MCF 10A (cell line): ENCODE data around the gene ZBTB21. TPM values are rescaled to one million over a fixed set of nuclear protein-coding genes. Genes with fewer than 3 reads are reported as not detected.

Experiments used
- BruUV-seq: library from RNA; stranded (reverse); fragments of 400-500 nt; replicated peaks from 2 replicates; lab custom pipeline; 2021; lab: Mats Ljungman, UMichigan
- CTCF ChIA-PET: fragments of 300-600 bp; sonication (Branson Sonifier 250); formaldehyde crosslinking; extraction: SDS; loops from one replicate; lab custom pipeline; 2021; ENCODE audit warnings: antibody characterized with exemption, inconsistent platforms; lab: Yijun Ruan, JAX
- POLR2A ChIA-PET: fragments of 300-600, 350-650 bp; sonication (Branson Sonifier 250); formaldehyde crosslinking; extraction: SDS; loops from one replicate; lab custom pipeline; 2020; ENCODE audit warnings: antibody characterized with exemption, inconsistent platforms; lab: Yijun Ruan, JAX
- DNase-seq: peaks from one replicate; pipeline ENCODE4 v3.0.0-alpha.2; 2018; ENCODE audit not compliant: unreplicated experiment
- H3K27ac Mint-ChIP-seq: one replicate; pipeline ENCODE4 v1.8.0; 2022; ENCODE audit warnings: mild to moderate bottlenecking, low read depth, mixed read lengths; ENCODE audit not compliant: unreplicated experiment
- H3K27me3 Mint-ChIP-seq: one replicate; pipeline ENCODE4 v1.8.0; 2022; ENCODE audit warnings: mixed read lengths; ENCODE audit not compliant: insufficient read depth, unreplicated experiment
- H3K36me3 Mint-ChIP-seq: one replicate; pipeline ENCODE4 v1.8.0; 2022; ENCODE audit warnings: mild to moderate bottlenecking, moderate library complexity, mixed read lengths; ENCODE audit not compliant: insufficient read depth, unreplicated experiment
- H3K4me1 Mint-ChIP-seq: one replicate; pipeline ENCODE4 v1.8.0; 2022; ENCODE audit warnings: mixed read lengths; ENCODE audit not compliant: insufficient read depth, unreplicated experiment
- H3K4me3 Mint-ChIP-seq: one replicate; pipeline ENCODE4 v1.8.0; 2022; ENCODE audit warnings: mild to moderate bottlenecking, moderate library complexity, mixed read lengths; ENCODE audit not compliant: unreplicated experiment
- H3K9me3 Mint-ChIP-seq: one replicate; pipeline ENCODE4 v1.8.0; 2022; ENCODE audit warnings: mixed read lengths; ENCODE audit not compliant: unreplicated experiment
- CTCF ChIP-seq: fragments of 200-600 bp; IDR thresholded peaks from one replicate; pipeline ENCODE4 v1.8.0; 2022; ENCODE audit warnings: antibody characterized with exemption, mild to moderate bottlenecking; ENCODE audit not compliant: unreplicated experiment
- intact Hi-C: fragments of 100-400 bp; cut with micrococcal nuclease; formaldehyde crosslinking; loops from 2 replicates; pipeline ENCODE4 v1.14.1; 2022
- total RNA-seq: library from RNA; stranded (reverse); gene quantifications from 2 replicates; pipeline ENCODE4 v1.2.3, GENCODE V29; 2022

Gene ZBTB21
- total RNA-seq, 1 experiment from 2014 or later, result 27.3 TPM

DNA sequence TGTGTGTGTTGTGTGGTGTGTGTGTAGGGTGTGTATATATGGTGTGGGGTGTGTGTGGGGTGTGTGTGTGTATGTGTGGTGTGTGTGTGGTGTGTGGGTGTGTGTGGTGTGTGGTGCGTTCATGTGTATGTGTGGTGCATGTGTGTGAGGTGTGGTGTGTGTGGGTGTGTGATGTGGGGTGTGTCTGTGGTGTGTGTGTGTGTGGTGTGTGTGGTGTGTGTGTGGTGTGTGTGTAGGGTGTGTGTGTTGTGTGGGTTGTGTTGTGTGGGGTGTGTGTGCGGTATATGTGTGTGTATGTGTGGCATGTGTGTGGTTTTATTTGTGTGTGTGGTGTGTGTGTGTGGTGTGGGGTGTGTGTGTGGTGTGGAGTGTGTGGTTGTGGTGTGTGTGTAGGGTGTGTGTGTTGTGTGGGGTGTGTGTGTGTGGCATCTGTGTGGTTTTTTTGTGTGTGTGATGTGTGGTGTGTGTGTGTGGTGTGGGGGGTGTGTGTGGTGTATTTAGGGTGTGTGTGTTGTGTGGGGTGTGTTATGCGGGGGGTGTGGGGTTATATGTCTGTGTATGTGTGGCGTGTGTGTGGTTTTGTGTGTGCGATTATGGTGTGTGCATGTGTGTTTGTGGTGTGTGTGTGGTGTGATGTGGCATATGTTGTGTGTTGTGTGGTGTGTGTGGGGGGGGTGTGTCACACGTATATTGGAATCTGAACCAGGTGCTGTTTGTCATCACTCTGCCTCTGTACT, 17.1 kb upstream of the ZBTB21 start:
- no peak for DNase-seq
- H3K36me3 Mint-ChIP-seq, result no peaks in the 10 kb centered on the region
- no peak for TF ChIP-seq CTCF
- intact Hi-C loops, result no loop called here
- no peak overlapping the region for H3K27ac Mint-ChIP-seq
- no peak overlapping the region for H3K4me3 Mint-ChIP-seq
- peaks cover 24% of the 10 kb centered on the region for H3K27me3 Mint-ChIP-seq
- ChIA-PET POLR2A (no interaction called here), CTCF (interaction anchor here (0.6 kb wide), 1 partner anchor 15 kb away, joined by 4 read pairs; no protein-coding TSS in a partner anchor)
- no TSS peak for BruUV-seq
- H3K9me3 Mint-ChIP-seq, result no peaks in the 10 kb centered on the region
- no peaks in the 10 kb centered on the region for H3K4me1 Mint-ChIP-seq

- no peak for TF ChIP-seq CTCF
- intact Hi-C loops, result no loop called here
- POLR2A ChIA-PET, result no interaction called here
Measured at GRCh38 chr21:42026082-42026435, 15.9 kb upstream of the ZBTB21 start.

GRCh38 chr21:42025376-42026081, 15.4 kb upstream of the ZBTB21 start:
- H3K4me3 Mint-ChIP-seq, result no peak overlapping the region
- no peaks in the 10 kb centered on the region for H3K9me3 Mint-ChIP-seq
- ChIA-PET POLR2A (no interaction called here), CTCF (no interaction called here)
- H3K27me3 Mint-ChIP-seq, result peaks cover 37% of the 10 kb centered on the region
- H3K27ac Mint-ChIP-seq, result no peak overlapping the region
- H3K36me3 Mint-ChIP-seq, result no peaks in the 10 kb centered on the region
- DNase-seq, result no peak
- TF ChIP-seq CTCF, result no peak
- BruUV-seq, result no TSS peak
- no peaks in the 10 kb centered on the region for H3K4me1 Mint-ChIP-seq
- intact Hi-C loops, result no loop called here

More at GRCh38 chr21:42026082-42026435, 15.9 kb upstream of the ZBTB21 start:
- Mint-ChIP-seq H3K4me1 (no peaks in the 10 kb centered on the region), H3K9me3 (no peaks in the 10 kb centered on the region), H3K27ac (no peak overlapping the region), H3K36me3 (no peaks in the 10 kb centered on the region), H3K4me3 (no peak overlapping the region), H3K27me3 (peaks cover 32% of the 10 kb centered on the region)
- CTCF ChIA-PET, result no interaction called here
- no TSS peak for BruUV-seq
- no peak for DNase-seq

DNA sequence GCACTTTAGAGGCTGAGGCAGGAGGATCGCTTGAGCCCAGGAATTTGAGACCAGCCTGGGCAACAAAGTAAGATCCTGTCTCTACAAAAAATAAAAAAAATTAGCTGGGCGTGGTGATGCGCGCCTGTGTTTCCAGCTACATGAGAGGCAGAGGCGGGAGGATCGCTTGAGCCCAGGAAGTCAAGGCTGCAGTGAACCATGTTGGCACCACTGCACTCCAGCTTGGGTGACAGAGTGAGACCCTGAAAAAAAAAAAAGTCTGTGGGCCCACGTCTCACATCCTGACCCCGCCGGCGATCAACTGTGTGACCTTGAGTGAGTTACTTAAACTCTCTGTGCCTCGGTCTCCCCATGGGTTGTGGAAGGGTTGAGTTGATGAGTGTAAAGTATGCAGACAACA, 12.7 kb upstream of the ZBTB21 start:
- intact Hi-C loops, result no loop called here
- Mint-ChIP-seq H3K9me3 (no peaks in the 10 kb centered on the region), H3K27ac (no peak overlapping the region), H3K27me3 (peaks cover 48% of the 10 kb centered on the region), H3K36me3 (peaks cover 4% of the 10 kb centered on the region), H3K4me1 (no peaks in the 10 kb centered on the region), H3K4me3 (no peak overlapping the region)
- CTCF ChIA-PET, result no interaction called here
- DNase-seq, result no peak
- no TSS peak for BruUV-seq
- POLR2A ChIA-PET, result no interaction called here
- TF ChIP-seq CTCF, result no peak
